KMS-11 (cell line): ENCODE results near the gene MCRS1.
"Not testable (repeated sequence)": the region's sequence is repeated elsewhere in the genome, so short reads cannot be mapped to it uniquely, and the experiment has no call there.

ENCODE experiments used
- H2AFZ ChIP-seq: fragments of 200-600 bp; sonication (generic); 2 replicates; pipeline ENCODE4 v1.6.1; 2016; ENCODE audit warnings: antibody characterized with exemption, mixed run types, low read depth
- H3K27ac ChIP-seq: fragments of 200-600 bp; sonication (generic); 2 replicates; pipeline ENCODE4 v1.6.1; 2016; ENCODE audit warnings: mild to moderate bottlenecking, mixed run types
- H3K27me3 ChIP-seq: fragments of 200-600 bp; sonication (generic); 2 replicates; pipeline ENCODE4 v1.6.1; 2017; ENCODE audit warnings: mild to moderate bottlenecking, low read depth, mixed run types, moderate library complexity; ENCODE audit not compliant: insufficient read depth
- H3K36me3 ChIP-seq: fragments of 200-600 bp; sonication (generic); 2 replicates; pipeline ENCODE4 v1.6.1; 2017; ENCODE audit warnings: mild to moderate bottlenecking, mixed run types; ENCODE audit not compliant: insufficient read depth
- H3K4me1 ChIP-seq: fragments of 200-600 bp; sonication (generic); 2 replicates; pipeline ENCODE4 v1.6.1; 2016; ENCODE audit warnings: mild to moderate bottlenecking, low read depth, mixed run types; ENCODE audit not compliant: poor library complexity, severe bottlenecking
- H3K4me2 ChIP-seq: fragments of 200-600 bp; sonication (generic); 2 replicates; pipeline ENCODE4 v1.7.0; 2016; ENCODE audit warnings: mild to moderate bottlenecking, mixed run types
- H3K4me3 ChIP-seq: fragments of 200-600 bp; sonication (generic); IDR thresholded peaks from 2 replicates; pipeline ENCODE4 v1.6.1; 2017; ENCODE audit warnings: low read depth, low read length, mixed read lengths; ENCODE audit not compliant: insufficient read depth
- H3K79me2 ChIP-seq: fragments of 200-600 bp; sonication (generic); 2 replicates; pipeline ENCODE4 v1.6.1; 2016; ENCODE audit warnings: low read depth, mixed run types; ENCODE audit not compliant: insufficient read depth
- H3K9ac ChIP-seq: fragments of 200-600 bp; sonication (generic); 2 replicates; pipeline ENCODE4 v1.6.1; 2016; ENCODE audit warnings: mild to moderate bottlenecking, mixed run types
- H4K20me1 ChIP-seq: fragments of 200-600 bp; sonication (generic); 2 replicates; pipeline ENCODE4 v1.6.1; 2016; ENCODE audit warnings: mild to moderate bottlenecking, mixed run types; ENCODE audit not compliant: insufficient read depth
- TF ChIP-seq, protein P1 (sequence below): fragments of 200-600 bp; sonication (generic); conservative IDR thresholded peaks from 2 replicates; pipeline ENCODE4 v1.6.1; 2017; ENCODE audit warnings: low read depth, mild to moderate bottlenecking, antibody characterized with exemption, low read length, moderate library complexity, mixed read lengths

MCRS1 gene, protein sequence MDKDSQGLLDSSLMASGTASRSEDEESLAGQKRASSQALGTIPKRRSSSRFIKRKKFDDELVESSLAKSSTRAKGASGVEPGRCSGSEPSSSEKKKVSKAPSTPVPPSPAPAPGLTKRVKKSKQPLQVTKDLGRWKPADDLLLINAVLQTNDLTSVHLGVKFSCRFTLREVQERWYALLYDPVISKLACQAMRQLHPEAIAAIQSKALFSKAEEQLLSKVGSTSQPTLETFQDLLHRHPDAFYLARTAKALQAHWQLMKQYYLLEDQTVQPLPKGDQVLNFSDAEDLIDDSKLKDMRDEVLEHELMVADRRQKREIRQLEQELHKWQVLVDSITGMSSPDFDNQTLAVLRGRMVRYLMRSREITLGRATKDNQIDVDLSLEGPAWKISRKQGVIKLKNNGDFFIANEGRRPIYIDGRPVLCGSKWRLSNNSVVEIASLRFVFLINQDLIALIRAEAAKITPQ

DNA sequence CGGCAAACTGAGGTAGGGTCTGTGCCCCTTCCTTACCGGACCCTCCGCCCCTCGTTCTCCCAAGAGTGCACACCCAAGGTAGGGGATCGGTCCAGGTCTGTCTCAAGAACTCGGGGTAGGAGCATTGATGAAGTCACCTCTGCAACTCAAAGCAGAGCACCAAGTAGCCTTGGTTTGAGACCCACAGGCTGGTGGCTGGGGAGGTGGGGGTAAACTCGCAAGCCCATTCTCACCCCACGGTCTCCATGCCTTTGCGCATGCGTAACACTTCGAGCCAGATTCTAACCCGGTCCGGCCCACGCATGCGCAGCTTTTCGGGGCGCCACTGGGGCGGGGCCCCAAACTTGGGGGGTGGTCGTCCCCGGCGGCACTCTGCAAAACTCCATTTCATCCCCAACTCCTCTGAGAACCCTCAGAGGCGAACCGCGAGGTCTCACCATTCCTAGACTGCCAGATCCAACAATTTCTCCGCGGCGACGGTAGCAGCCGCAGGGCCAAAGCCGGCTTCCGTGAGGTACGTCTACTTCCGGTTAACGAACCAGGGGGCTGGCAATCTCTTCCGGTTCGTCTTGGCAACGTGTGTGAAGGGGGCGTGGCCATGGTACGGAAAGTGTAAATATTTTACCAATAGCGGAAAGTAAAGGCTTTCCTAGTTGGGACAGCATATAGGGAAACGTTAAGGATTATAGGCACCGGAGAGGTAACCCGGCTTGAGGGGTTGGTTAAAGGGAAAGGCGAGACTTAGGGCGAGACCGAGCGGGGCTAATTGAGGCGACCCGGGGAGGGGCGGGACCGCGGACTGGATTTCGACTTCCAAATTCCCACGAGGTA is at the start of gene MCRS1:
Gene MCRS1, minus strand, starts transcription at position 532 of the 831 bp plus-strand sequence. CDS start 1,411 bp downstream, outside the sequence.
- Histone ChIP-seq H2AFZ (peak within 1 kb of the TSS; percentile 95), H3K4me1 (peaks cover 23% of the 10 kb centered on the region), H3K4me3 (peak within 1 kb of the TSS; percentile 22), H4K20me1 (no peaks in the 10 kb centered on the region), H3K36me3 (no peaks in the 10 kb centered on the region), H3K4me2 (peak within 1 kb of the TSS; percentile 88), H3K9ac (peak within 1 kb of the TSS; percentile 92), H3K27ac (peak within 1 kb of the TSS; percentile 78), H3K79me2 (peaks cover 37% of the 10 kb centered on the region), H3K27me3 (no peaks in the 10 kb centered on the region)
- TF ChIP-seq, protein P1, sequence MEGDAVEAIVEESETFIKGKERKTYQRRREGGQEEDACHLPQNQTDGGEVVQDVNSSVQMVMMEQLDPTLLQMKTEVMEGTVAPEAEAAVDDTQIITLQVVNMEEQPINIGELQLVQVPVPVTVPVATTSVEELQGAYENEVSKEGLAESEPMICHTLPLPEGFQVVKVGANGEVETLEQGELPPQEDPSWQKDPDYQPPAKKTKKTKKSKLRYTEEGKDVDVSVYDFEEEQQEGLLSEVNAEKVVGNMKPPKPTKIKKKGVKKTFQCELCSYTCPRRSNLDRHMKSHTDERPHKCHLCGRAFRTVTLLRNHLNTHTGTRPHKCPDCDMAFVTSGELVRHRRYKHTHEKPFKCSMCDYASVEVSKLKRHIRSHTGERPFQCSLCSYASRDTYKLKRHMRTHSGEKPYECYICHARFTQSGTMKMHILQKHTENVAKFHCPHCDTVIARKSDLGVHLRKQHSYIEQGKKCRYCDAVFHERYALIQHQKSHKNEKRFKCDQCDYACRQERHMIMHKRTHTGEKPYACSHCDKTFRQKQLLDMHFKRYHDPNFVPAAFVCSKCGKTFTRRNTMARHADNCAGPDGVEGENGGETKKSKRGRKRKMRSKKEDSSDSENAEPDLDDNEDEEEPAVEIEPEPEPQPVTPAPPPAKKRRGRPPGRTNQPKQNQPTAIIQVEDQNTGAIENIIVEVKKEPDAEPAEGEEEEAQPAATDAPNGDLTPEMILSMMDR, result no peak

DNA sequence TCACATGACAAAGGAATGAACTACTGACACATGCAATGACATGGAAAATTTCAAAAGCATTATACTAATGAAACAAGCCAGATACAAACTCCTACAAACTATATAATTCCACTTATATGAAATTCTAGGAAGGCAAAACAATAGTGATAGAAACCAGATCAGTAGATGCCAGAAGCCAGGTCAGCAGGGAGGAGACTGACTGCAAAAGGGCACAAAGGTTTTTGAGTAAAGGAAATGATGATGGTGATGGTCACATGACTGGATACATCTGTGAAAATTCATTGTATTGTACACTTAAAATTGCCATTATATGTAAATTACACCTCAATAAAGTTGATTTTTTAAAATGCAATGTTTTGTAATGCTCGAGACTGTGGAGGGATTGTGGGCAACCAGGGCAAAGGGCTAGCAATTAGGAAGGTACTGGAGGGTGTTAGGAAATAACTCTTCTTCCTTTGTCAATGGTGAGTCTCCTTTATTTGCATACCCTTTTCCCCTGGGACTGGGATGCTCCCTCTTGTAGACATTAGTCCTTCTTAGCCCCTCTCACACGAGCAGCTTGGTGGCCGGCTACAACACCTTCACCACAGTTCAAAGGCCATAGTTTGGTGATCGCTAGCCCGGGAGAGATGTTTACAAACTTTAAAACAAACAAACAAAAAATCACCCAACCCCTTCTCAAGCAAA is 48.7 kb upstream of the MCRS1 start:
- Histone ChIP-seq H3K9ac (no peak overlapping the region), H3K4me3 (no peak overlapping the region), H3K27me3 (no peaks in the 10 kb centered on the region; the same call in 1 of the 2 replicates), H3K79me2 (no peaks in the 10 kb centered on the region), H3K27ac (no peak overlapping the region), H4K20me1 (no peaks in the 10 kb centered on the region), H3K36me3 (no peaks in the 10 kb centered on the region), H2AFZ (no peak overlapping the region), H3K4me1 (peaks cover 19% of the 10 kb centered on the region), H3K4me2 (no peak overlapping the region)
- TF ChIP-seq, protein P1, result no peak

DNA sequence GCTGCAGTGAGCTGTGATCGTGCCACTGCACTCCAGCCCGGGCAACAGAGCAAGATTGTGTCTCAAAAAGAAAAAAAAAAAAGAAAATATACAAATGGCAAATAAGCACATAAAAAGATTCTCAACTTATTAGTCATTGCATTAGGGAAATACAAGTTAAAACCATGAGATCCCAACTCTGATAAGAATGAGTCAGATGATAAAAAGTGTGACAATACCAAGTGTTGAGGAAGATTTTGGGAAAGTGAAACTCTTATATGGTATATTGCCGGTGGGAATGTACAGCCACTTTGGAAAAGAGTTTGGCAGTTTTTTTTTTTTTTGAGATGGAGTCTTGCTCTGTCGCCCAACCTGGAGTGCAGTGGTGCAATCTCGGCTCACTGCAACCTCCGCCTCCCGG is 47.8 kb upstream of the MCRS1 start:
- H3K4me3 ChIP-seq, result no peak overlapping the region
- H3K9ac ChIP-seq, result no peak overlapping the region
- H2AFZ ChIP-seq, result no peak overlapping the region
- H3K4me1 ChIP-seq, result peaks cover 10% of the 10 kb centered on the region
- H4K20me1 ChIP-seq, result no peaks in the 10 kb centered on the region
- no peak overlapping the region for H3K27ac ChIP-seq
- TF ChIP-seq, protein P1, result no peak
- no peaks in the 10 kb centered on the region for H3K79me2 ChIP-seq
- H3K27me3 ChIP-seq, result no peaks in the 10 kb centered on the region; the same call in 1 of the 2 replicates
- H3K4me2 ChIP-seq, result no peak overlapping the region
- H3K36me3 ChIP-seq, result no peaks in the 10 kb centered on the region

DNA sequence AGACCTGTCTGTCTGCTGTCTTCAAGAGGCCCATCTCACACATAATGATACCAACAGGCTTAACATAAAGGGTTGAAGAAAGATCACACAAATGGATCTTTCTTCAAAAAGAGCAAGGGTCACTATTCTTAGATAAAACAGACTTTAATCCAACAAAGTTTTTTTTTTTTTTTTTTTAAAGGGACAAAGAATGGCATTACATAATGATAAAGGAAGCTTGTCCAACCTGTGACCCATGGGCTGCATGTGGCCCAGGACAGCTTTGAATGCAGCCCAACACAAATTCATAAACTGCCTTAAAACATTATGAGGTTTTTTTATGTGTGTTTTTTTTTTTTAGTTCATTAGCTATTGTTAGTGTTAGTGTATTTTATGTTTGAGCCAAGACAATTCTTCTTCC is 44.3 kb upstream of the MCRS1 start:
- Histone ChIP-seq H3K4me3 (no peak overlapping the region), H3K27me3 (no peaks in the 10 kb centered on the region), H3K4me1 (no peaks in the 10 kb centered on the region), H2AFZ (no peak overlapping the region), H3K79me2 (no peaks in the 10 kb centered on the region), H3K9ac (no peak overlapping the region), H3K4me2 (no peak overlapping the region), H3K27ac (no peak overlapping the region), H3K36me3 (no peaks in the 10 kb centered on the region), H4K20me1 (no peaks in the 10 kb centered on the region)
- TF ChIP-seq, protein P1, result no peak

DNA sequence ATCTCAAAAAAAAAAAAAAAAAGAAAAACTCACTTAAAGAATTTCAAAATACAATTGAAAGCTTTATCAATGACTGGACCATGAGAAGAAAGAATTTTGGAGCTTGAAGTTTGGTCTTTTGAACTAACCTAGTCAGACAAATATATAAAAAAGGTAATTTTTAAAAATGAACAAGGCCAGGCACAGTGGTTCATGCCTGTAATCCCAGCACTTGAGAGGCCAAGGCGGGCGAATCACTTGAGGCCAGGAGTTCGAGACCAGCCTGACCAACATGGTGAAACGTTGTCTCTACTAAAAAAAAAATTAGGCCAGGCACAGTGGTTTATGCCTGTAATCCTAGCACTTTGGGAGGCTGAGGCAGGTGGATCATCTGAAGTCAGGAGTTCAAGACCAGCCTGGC is 42.8 kb upstream of the MCRS1 start:
- not testable (repeated sequence) for H3K27ac ChIP-seq, H3K27me3 ChIP-seq, H2AFZ ChIP-seq, H3K4me2 ChIP-seq, H3K4me3 ChIP-seq, H3K9ac ChIP-seq, H4K20me1 ChIP-seq, H3K36me3 ChIP-seq, H3K79me2 ChIP-seq, H3K4me1 ChIP-seq
